HepG2 (cell line): Measurements from ENCODE around the gene SMAD3. TPM values are rescaled to one million over a fixed set of nuclear protein-coding genes. Genes with fewer than 3 reads are reported as not detected.

Experiments used
- ATAC-seq: fragments of 200-7000 bp; cut with Tn5 transposase; 3 replicates; pipeline ENCODE4 v1.9.1; 2020; ENCODE audit warnings: mild to moderate bottlenecking, moderate library complexity
- BruUV-seq: library from RNA; stranded (reverse); fragments of 400-500 nt; replicated peaks from 2 replicates; lab custom pipeline; 2021; lab: Mats Ljungman, UMichigan
- CTCF ChIA-PET: fragments of 300-600 bp; formaldehyde crosslinking; extraction: SDS; loops from one replicate; lab custom pipeline; 2021; ENCODE audit warnings: low total read pairs, inconsistent platforms, low intra/inter-chr PET ratio; lab: Yijun Ruan, JAX
- POLR2A ChIA-PET: fragments of 350-600 bp; sonication (Branson Sonifier 250); formaldehyde crosslinking; loops from one replicate; lab custom pipeline; 2020; ENCODE audit warnings: antibody characterized with exemption, inconsistent platforms; lab: Yijun Ruan, JAX
- DNase-seq: peaks from one replicate; pipeline ENCODE4 v3.0.0-alpha.2; 2015; ENCODE audit warnings: low spot score
- FAIRE-seq: peaks from 3 replicates; lab custom pipeline; 2011; peaks lifted over from hg19 to GRCh38; lab: Jason Lieb, UNC
- H2AFZ ChIP-seq: one replicate; pipeline ENCODE4 v1.6.1; 2011; ENCODE audit warnings: low read length, inconsistent platforms
- H3K27ac ChIP-seq: fragments of 300-600 bp; 3 replicates; pipeline ENCODE4 v1.8.0; 2011; ENCODE audit warnings: mixed run types, mild to moderate bottlenecking, mixed read lengths, low read length, inconsistent platforms; ENCODE audit not compliant: insufficient read depth; ENCODE audit errors: extremely low read length
- H3K27me3 ChIP-seq, 2 experiments: fragments of 200-600 bp in 1 of 2; 2 replicates in 1 of 2; 3 replicates in 1 of 2; pipeline versions ENCODE4 v1.6.0 to v1.8.0; 2011; ENCODE audit warnings: low read length in 2 of 2, mild to moderate bottlenecking in 2 of 2, moderate library complexity in 2 of 2, inconsistent platforms in 1 of 2; ENCODE audit not compliant: insufficient read depth in 2 of 2, control insufficient read depth in 1 of 2
- H3K36me3 ChIP-seq, 2 experiments: fragments of 200-600 bp in 1 of 2; replicated peaks in 1 of 2; 2 replicates in 1 of 2; 3 replicates in 1 of 2; pipeline versions ENCODE4 v1.5.1 to v1.8.0; 2011; ENCODE audit warnings: low read length in 2 of 2, inconsistent platforms in 1 of 2; ENCODE audit not compliant: insufficient read depth in 2 of 2, control insufficient read depth in 1 of 2
- H3K4me1 ChIP-seq: 2 replicates; pipeline ENCODE4 v1.5.1; 2012; ENCODE audit warnings: low read length, inconsistent platforms; ENCODE audit not compliant: insufficient read depth
- H3K4me2 ChIP-seq: 2 replicates; pipeline ENCODE4 v1.6.0; 2011; ENCODE audit warnings: low read depth, low read length, inconsistent platforms
- H3K4me3 ChIP-seq, 3 experiments: fragments of 200-600 bp in 1 of 3; sonication (generic), shearing (Covaris generic) in 1 of 3; replicated peaks in 1 of 3; 2 replicates each; pipeline ENCODE4 v1.5.1; 2011 to 2016; ENCODE audit warnings: low read length in 3 of 3, inconsistent platforms in 2 of 3, low read depth in 2 of 3, mild to moderate bottlenecking in 2 of 3, control low read depth in 1 of 3, mixed read lengths in 1 of 3; ENCODE audit not compliant: insufficient read depth in 1 of 3
- H3K79me2 ChIP-seq: one replicate; pipeline ENCODE4 v1.6.1; 2011; ENCODE audit warnings: low read length, inconsistent platforms; ENCODE audit not compliant: insufficient read depth
- H3K9ac ChIP-seq: 2 replicates; pipeline ENCODE4 v1.6.0; 2011; ENCODE audit warnings: mild to moderate bottlenecking, low read depth, low read length, inconsistent platforms; ENCODE audit not compliant: insufficient read depth
- H3K9me3 ChIP-seq: 2 replicates; pipeline ENCODE4 v1.5.1; 2012; ENCODE audit warnings: mild to moderate bottlenecking, low read length
- H4K20me1 ChIP-seq: 2 replicates; pipeline ENCODE4 v1.6.0; 2011; ENCODE audit warnings: inconsistent platforms, mild to moderate bottlenecking, low read length, moderate library complexity; ENCODE audit not compliant: insufficient read depth
- FOXP1 ChIP-seq, 2 experiments: fragments of 450-650 bp in 1 of 2; IDR thresholded peaks; 2 replicates each; pipeline ENCODE4 v1.6.1; 2017 to 2018; ENCODE audit warnings: antibody characterized with exemption in 1 of 2
- FUBP1 ChIP-seq: sonication (generic); formaldehyde crosslinking; IDR thresholded peaks from 2 replicates; pipeline ENCODE4 v1.5.1; 2020; ENCODE audit warnings: missing genetic modification reagents, mild to moderate bottlenecking, borderline replicate concordance
- GTF2F1 ChIP-seq: fragments of 150-350 bp; IDR thresholded peaks from 2 replicates; pipeline ENCODE4 v1.6.1; 2014; ENCODE audit warnings: low read length
- IRF2 ChIP-seq: IDR thresholded peaks from 2 replicates; pipeline ENCODE4 v1.6.1; 2018; ENCODE audit warnings: missing genetic modification reagents, missing compliant biosample characterization
- MAFF ChIP-seq: IDR thresholded peaks from 2 replicates; pipeline ENCODE4 v1.6.1; 2011; ENCODE audit warnings: low read depth, low read length, improper control_type of control experiment
- MED8 ChIP-seq: sonication (generic); formaldehyde crosslinking; IDR thresholded peaks from 2 replicates; pipeline ENCODE4 v1.8.1; 2023; ENCODE audit warnings: mild to moderate bottlenecking, missing genetic modification reagents; ENCODE audit not compliant: insufficient replicate concordance
- NR1H2 ChIP-seq: sonication (generic); formaldehyde crosslinking; IDR thresholded peaks from 2 replicates; pipeline ENCODE4 v1.8.1; 2022; ENCODE audit warnings: low read depth, missing genetic modification reagents, borderline replicate concordance
- NR3C1 ChIP-seq: sonication (generic); formaldehyde crosslinking; IDR thresholded peaks from 2 replicates; pipeline ENCODE4 v1.4.0; 2020; ENCODE audit warnings: missing genetic modification reagents
- TAF1 ChIP-seq: sonication (generic); formaldehyde crosslinking; IDR thresholded peaks from 2 replicates; pipeline ENCODE4 v1.4.0; 2020; ENCODE audit warnings: missing genetic modification reagents
- YEATS4 ChIP-seq: sonication (generic); formaldehyde crosslinking; IDR thresholded peaks from 2 replicates; pipeline ENCODE4 v1.4.0; 2020; ENCODE audit warnings: missing genetic modification reagents, borderline replicate concordance
- ZNF552 ChIP-seq: sonication (generic); formaldehyde crosslinking; IDR thresholded peaks from 2 replicates; pipeline ENCODE4 v1.9.0; 2022; ENCODE audit warnings: missing genetic modification reagents, mild to moderate bottlenecking, borderline replicate concordance
- ZNF720 ChIP-seq: sonication (generic); formaldehyde crosslinking; IDR thresholded peaks from 2 replicates; pipeline ENCODE4 v1.4.0; 2020; ENCODE audit warnings: missing genetic modification reagents
- ZNF724P ChIP-seq: sonication (generic); formaldehyde crosslinking; IDR thresholded peaks from 2 replicates; pipeline ENCODE4 v1.8.0; 2022; ENCODE audit warnings: missing genetic modification reagents, borderline replicate concordance
- ZSCAN5A ChIP-seq: sonication (generic); formaldehyde crosslinking; IDR thresholded peaks from 2 replicates; pipeline ENCODE4 v1.8.0; 2022; ENCODE audit warnings: mild to moderate bottlenecking, missing genetic modification reagents, borderline replicate concordance
- WGBS: methylation state at CpG from one replicate; pipeline ENCODE4 v1.1.6; 2017; ENCODE audit warnings: low lambda C conversion rate; 5-methylcytosine and 5-hydroxymethylcytosine counted together
- in situ Hi-C: cut with HindIII; loops from 2 replicates; pipeline ENCODE4 v1.10.0; 2017; ENCODE audit warnings: low pct_unique_long_range_greater_than_20kb; ENCODE audit not compliant: extremely low pct_ligation_motif_present
- intact Hi-C: fragments of 100-400 bp; cut with micrococcal nuclease; formaldehyde crosslinking; loops from one replicate; pipeline ENCODE4 v1.10.0; 2022; ENCODE audit not compliant: unreplicated experiment
- polyA plus RNA-seq, 8 experiments: library from polyadenylated mRNA; depleted of rRNA in 3 of 8; stranded (reverse) in 7 of 8; unstranded in 1 of 8; fragments of >200 nt; fragmentation: Illumina TruSeq in 4 of 8; extraction: Trizol in 4 of 8; gene quantifications; 2 replicates each; pipeline versions ENCODE4 v1.2.1 to v1.2.3, GENCODE V29; 2011 to 2016; ENCODE audit warnings: low read depth in 4 of 8, missing spikeins in 1 of 8, mixed read lengths in 1 of 8; ENCODE audit not compliant: insufficient read depth in 1 of 8
- total RNA-seq, 5 experiments: library from RNA; depleted of rRNA; stranded (reverse); fragments of >200 nt; fragmentation: Illumina TruSeq; extraction: Trizol; gene quantifications; 2 replicates each; pipeline ENCODE4 v1.2.3, GENCODE V29; 2016; ENCODE audit warnings: low read depth in 1 of 5
- TF ChIP-seq, protein P1 (sequence below): sonication (generic); formaldehyde crosslinking; IDR thresholded peaks from 2 replicates; pipeline ENCODE4 v1.4.0; 2020; ENCODE audit warnings: missing genetic modification reagents
- TF ChIP-seq, protein P2 (sequence below): sonication (generic); formaldehyde crosslinking; IDR thresholded peaks from 2 replicates; pipeline ENCODE4 v1.5.0; 2020; ENCODE audit warnings: mild to moderate bottlenecking, missing genetic modification reagents

SMAD3 gene
- total and polyA plus RNA-seq, 2 of the 13 experiments (the other 11 are each of a cell fraction or from before 2014, with no cell fraction given), result 8.6 to 56.3 TPM

- no peak for FAIRE-seq
- 65% methylated on average over 3 of the region's 3 CpGs for WGBS
Measured at GRCh38 chr15:67085818-67086636, 20.6 kb downstream of the SMAD3 start.

More at GRCh38 chr15:67085818-67086636, 20.6 kb downstream of the SMAD3 start:
- Histone ChIP-seq H3K4me3 (no peak overlapping the region), H3K9ac (no peak overlapping the region), H3K36me3 (peaks cover 12 to 41% of the 10 kb centered on the region in 2 experiments; a peak in 4 of 5 replicates), H3K79me2 (peaks cover 95% of the 10 kb centered on the region), H2AFZ (no peak overlapping the region), H3K27me3 (no peaks in the 10 kb centered on the region), H3K9me3 (no peaks in the 10 kb centered on the region), H3K4me1 (peaks cover 72% of the 10 kb centered on the region), H3K4me2 (no peak overlapping the region), H4K20me1 (peaks cover 75% of the 10 kb centered on the region), H3K27ac (no peak overlapping the region)
- intact Hi-C loops, result no loop called here
- no peak for ATAC-seq
- in situ Hi-C loops, result no loop called here
- BruUV-seq, result no TSS peak
- POLR2A ChIA-PET, result interaction anchor here (1.4 to 1.6 kb wide), 2 partner anchors 22 to 37 kb away, joined by 3 to 4 read pairs; no protein-coding TSS in a partner anchor
- no peak for DNase-seq
- CTCF ChIA-PET, result no interaction called here
- TF ChIP-seq FOXP1 (IDR thresholded peaks at IDR 0.05) (no peak), FOXP1 (CRISPR knock-in tag; IDR thresholded peaks at IDR 0.05) (no peak), ZNF720 (CRISPR knock-in tag) (no peak), NR3C1 (CRISPR knock-in tag) (no peak), FUBP1 (CRISPR knock-in tag) (no peak), NR1H2 (CRISPR knock-in tag) (no peak), ZNF552 (CRISPR knock-in tag) (no peak), ZSCAN5A (CRISPR knock-in tag) (no peak), MAFF (no peak), MED8 (no peak), TAF1 (CRISPR knock-in tag) (no peak), ZNF724P (CRISPR knock-in tag) (no peak), GTF2F1 (no peak), YEATS4 (CRISPR knock-in tag) (no peak), IRF2 (CRISPR knock-in tag) (no peak)
- TF ChIP-seq, protein P1, sequence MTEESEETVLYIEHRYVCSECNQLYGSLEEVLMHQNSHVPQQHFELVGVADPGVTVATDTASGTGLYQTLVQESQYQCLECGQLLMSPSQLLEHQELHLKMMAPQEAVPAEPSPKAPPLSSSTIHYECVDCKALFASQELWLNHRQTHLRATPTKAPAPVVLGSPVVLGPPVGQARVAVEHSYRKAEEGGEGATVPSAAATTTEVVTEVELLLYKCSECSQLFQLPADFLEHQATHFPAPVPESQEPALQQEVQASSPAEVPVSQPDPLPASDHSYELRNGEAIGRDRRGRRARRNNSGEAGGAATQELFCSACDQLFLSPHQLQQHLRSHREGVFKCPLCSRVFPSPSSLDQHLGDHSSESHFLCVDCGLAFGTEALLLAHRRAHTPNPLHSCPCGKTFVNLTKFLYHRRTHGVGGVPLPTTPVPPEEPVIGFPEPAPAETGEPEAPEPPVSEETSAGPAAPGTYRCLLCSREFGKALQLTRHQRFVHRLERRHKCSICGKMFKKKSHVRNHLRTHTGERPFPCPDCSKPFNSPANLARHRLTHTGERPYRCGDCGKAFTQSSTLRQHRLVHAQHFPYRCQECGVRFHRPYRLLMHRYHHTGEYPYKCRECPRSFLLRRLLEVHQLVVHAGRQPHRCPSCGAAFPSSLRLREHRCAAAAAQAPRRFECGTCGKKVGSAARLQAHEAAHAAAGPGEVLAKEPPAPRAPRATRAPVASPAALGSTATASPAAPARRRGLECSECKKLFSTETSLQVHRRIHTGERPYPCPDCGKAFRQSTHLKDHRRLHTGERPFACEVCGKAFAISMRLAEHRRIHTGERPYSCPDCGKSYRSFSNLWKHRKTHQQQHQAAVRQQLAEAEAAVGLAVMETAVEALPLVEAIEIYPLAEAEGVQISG (CRISPR knock-in tag), result no peak
- TF ChIP-seq, protein P2, sequence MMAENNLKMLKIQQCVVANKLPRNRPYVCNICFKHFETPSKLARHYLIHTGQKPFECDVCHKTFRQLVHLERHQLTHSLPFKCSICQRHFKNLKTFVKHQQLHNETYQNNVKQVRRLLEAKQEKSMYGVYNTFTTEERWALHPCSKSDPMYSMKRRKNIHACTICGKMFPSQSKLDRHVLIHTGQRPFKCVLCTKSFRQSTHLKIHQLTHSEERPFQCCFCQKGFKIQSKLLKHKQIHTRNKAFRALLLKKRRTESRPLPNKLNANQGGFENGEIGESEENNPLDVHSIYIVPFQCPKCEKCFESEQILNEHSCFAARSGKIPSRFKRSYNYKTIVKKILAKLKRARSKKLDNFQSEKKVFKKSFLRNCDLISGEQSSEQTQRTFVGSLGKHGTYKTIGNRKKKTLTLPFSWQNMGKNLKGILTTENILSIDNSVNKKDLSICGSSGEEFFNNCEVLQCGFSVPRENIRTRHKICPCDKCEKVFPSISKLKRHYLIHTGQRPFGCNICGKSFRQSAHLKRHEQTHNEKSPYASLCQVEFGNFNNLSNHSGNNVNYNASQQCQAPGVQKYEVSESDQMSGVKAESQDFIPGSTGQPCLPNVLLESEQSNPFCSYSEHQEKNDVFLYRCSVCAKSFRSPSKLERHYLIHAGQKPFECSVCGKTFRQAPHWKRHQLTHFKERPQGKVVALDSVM (CRISPR knock-in tag), result no peak
